ENCODE data around the gene B3GALNT2. TPM values are rescaled to one million over a fixed set of nuclear protein-coding genes. Genes with fewer than 3 reads are reported as not detected.
"Not testable (repeated sequence)": the region's sequence is repeated elsewhere in the genome, so short reads cannot be mapped to it uniquely, and the experiment has no call there.

B3GALNT2 gene
- total RNA-seq, 1 experiment from 2014 or later, result 13.7 TPM

- no peak for DNase-seq (ENCODE audit: low read depth)
- in situ Hi-C loops (cut with HindIII; ENCODE audit: low pct_unique_long_range_greater_than_20kb, low sequenced_read_pairs), result no loop called here
Measured at GRCh38 chr1:235510823-235511222, 6.6 kb upstream of the B3GALNT2 start.

DNA sequence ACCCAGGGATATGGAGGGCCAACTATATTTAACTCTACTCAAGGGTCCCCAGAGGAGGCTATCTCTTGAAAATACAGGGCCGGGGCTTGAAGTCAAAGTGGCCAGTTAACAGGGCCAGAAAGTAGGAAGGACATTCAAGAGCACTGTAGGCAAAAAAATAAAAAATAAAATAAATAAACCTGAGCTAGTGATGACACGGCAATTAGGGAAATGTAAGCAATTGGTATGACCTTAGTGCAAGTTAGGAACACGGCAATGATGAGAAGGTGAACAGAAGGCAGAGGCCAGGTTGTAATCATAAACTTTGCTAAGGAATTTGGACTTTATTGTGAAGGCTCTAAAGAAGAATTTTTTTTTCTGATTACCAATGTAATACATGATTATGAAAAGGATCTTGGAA, 3.4 kb upstream of the B3GALNT2 start:
- no peak for DNase-seq (ENCODE audit: low read depth)
- in situ Hi-C loops (cut with HindIII; ENCODE audit: low pct_unique_long_range_greater_than_20kb, low sequenced_read_pairs), result no loop called here

DNA sequence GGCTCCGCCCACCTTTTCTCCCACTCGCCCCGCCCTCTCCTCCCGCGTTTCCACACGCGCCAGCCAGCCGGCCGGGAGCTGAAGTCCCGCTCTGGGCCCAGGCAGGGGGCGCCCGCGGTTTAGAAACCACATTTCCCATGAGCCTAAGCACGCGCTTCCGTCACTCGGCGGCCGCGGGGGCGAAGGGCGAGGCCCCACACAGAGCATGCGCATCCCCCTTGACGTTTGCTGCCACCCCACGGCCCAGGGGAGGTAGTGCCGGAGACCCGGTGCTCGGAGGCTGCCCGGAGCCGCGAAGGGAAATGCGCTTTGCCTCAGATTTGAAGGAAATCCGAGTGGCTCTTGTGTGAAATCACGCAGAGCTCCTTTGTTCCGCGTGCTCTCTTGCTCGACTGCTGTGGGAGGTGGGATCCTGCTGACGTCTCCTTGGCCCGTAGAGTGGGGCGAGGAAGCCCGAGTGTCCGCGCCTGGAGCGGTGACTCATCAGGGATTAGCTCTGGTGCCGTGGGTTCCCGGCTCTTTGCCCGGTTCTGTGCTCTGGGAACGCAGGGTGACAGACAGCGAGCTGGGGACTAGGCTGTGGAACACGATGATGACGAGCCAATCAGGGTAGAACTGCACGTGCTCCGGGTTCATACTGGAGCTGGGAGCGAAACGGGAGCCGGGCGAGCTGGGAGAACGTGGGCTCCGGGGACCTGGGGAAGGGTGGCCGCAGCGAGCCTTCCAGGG, 406 bp upstream of the B3GALNT2 start:
- in situ Hi-C loops (cut with HindIII; ENCODE audit: low pct_unique_long_range_greater_than_20kb, low sequenced_read_pairs), result no loop called here
- DNase-seq (ENCODE audit: low read depth), result peak; percentile 99

GRCh38 chr1:235503403-235504121, 690 bp downstream of the B3GALNT2 start:
- in situ Hi-C loops (cut with HindIII; ENCODE audit: low pct_unique_long_range_greater_than_20kb, low sequenced_read_pairs), result no loop called here
- peak; percentile 58 for DNase-seq (ENCODE audit: low read depth)

DNA sequence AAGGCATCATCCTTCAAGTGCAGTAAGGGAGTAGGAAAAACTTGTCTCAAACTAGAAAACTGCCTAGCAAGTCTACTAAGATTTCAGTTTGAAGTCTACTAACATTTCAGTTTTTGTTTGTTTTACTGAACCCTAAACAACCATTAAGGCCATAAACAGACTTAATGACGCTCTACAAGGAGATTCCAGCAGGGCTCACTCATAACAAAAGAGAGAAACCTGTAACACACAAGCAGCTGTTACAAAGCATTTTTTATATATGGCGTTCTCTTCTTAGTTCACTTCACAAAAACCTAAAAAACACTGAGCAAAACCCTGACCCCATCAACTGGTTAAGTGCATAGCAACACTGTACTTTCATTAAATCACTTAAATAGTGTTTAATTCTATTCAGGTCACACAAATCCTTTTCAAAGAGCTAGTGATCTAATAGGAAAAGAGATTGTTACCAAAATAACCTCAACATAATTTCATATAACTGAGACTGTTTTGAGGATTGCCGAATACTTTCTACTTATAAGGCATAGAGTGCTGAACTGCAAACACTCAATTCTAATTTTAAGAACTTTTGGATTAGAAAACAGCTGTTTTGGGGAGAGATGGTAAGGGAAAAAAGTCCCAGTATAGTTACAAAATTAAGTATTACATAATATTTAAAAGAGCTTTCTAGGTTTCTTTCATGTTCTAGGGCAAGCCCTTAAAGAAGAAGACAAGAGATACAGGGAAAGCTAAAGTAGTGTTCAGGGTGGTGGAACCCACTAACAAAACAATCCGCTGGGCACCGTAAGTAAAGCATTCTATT, 1.4 kb downstream of the B3GALNT2 start:
- in situ Hi-C loops (cut with HindIII; ENCODE audit: low pct_unique_long_range_greater_than_20kb, low sequenced_read_pairs), result no loop called here
- DNase-seq (ENCODE audit: low read depth), result no peak

- no peak for DNase-seq (ENCODE audit: low read depth)
- in situ Hi-C loops (cut with HindIII; ENCODE audit: low pct_unique_long_range_greater_than_20kb, low sequenced_read_pairs), result no loop called here
Measured at GRCh38 chr1:235500971-235501540, 3.2 kb downstream of the B3GALNT2 start.

GRCh38 chr1:235495551-235495950, 8.7 kb downstream of the B3GALNT2 start:
- no peak for DNase-seq (ENCODE audit: low read depth)
- in situ Hi-C loops (cut with HindIII; ENCODE audit: low pct_unique_long_range_greater_than_20kb, low sequenced_read_pairs), result no loop called here

GRCh38 chr1:235495030-235495429, 9.2 kb downstream of the B3GALNT2 start:
- no peak for DNase-seq (ENCODE audit: low read depth)
- in situ Hi-C loops (cut with HindIII; ENCODE audit: low pct_unique_long_range_greater_than_20kb, low sequenced_read_pairs), result no loop called here

DNA sequence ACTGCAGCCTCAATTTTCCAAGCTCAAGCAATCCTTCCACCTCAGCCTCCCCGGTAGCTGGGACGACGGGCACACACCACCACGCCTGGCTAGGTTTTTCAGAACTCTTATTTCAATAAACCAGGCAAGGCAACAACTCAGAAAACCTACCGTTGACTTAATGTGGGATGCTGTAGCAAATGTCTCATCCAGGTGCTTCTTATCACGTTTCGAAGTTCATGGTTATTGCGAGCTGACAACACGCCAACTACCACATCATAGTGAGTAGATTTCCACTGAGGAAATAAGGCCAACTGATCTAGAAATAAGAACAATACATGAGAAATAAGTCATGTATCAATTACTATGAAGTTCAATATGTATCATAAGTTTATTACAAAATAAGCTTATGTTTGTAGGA, 9.7 kb downstream of the B3GALNT2 start:
- no peak for DNase-seq (ENCODE audit: low read depth)

GRCh38 chr1:235491644-235492043, 12.6 kb downstream of the B3GALNT2 start:
- DNase-seq (ENCODE audit: low read depth), result no peak
- in situ Hi-C loops (cut with HindIII; ENCODE audit: low pct_unique_long_range_greater_than_20kb, low sequenced_read_pairs), result no loop called here

More for the DNA sequence above, 9.7 kb downstream of the B3GALNT2 start:
- in situ Hi-C loops (cut with HindIII; ENCODE audit: low pct_unique_long_range_greater_than_20kb, low sequenced_read_pairs), result no loop called here

DNA sequence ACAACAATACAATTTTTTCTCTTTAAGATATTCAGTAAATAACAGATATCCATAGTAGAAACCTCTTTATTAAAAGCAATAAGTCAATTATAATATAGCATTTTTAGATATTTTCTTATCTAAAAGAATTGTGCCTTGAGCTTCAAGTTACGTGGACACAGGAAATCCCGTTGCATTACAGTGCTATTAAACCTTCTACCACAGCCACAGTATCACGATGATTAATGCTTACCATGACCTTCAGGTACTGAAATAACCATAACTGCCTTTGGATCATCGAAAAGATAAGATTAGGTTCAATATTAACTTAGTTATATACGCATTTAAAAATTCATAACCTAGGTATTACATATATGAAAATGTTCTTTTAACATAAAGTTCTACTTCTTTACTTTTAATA, 17.9 kb downstream of the B3GALNT2 start:
- DNase-seq (ENCODE audit: low read depth), result no peak

GRCh38 chr1:235485558-235485957, 18.7 kb downstream of the B3GALNT2 start:
- no peak for DNase-seq (ENCODE audit: low read depth)
- in situ Hi-C loops (cut with HindIII; ENCODE audit: low pct_unique_long_range_greater_than_20kb, low sequenced_read_pairs), result no loop called here

More for the DNA sequence above, 17.9 kb downstream of the B3GALNT2 start:
- in situ Hi-C loops (cut with HindIII; ENCODE audit: low pct_unique_long_range_greater_than_20kb, low sequenced_read_pairs), result no loop called here

- no peak for DNase-seq (ENCODE audit: low read depth)
- in situ Hi-C loops (cut with HindIII; ENCODE audit: low pct_unique_long_range_greater_than_20kb, low sequenced_read_pairs), result no loop called here
Measured at GRCh38 chr1:235483090-235483489, 21.2 kb downstream of the B3GALNT2 start.

GRCh38 chr1:235473806-235474205, 30.4 kb downstream of the B3GALNT2 start:
- in situ Hi-C loops (cut with HindIII; ENCODE audit: low pct_unique_long_range_greater_than_20kb, low sequenced_read_pairs), result no loop called here
- no peak for DNase-seq (ENCODE audit: low read depth)

GRCh38 chr1:235470741-235471439, 33.4 kb downstream of the B3GALNT2 start:
- in situ Hi-C loops (cut with HindIII; ENCODE audit: low pct_unique_long_range_greater_than_20kb, low sequenced_read_pairs), result no loop called here

DNA sequence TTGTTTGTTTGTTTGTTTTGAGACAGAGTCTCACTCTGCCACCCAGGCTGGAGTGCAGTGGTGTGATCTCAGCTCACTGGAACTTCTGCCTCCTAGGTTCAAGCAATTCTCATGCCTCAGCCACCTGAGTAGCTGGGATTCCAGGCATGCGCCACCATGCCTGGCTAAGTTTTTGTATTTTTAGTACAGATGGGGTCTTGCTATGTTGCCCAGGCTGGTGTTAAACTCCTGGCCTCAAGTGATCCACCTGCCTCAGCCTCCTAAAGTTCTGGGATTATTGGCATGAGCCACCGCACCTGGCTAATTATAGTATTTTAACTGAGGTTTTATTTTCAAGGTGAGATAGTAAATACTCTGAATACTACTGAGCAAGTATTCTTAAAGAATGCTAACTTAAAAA, 34.4 kb downstream of the B3GALNT2 start:
- DNase-seq (ENCODE audit: low read depth); in situ Hi-C loops (cut with HindIII; ENCODE audit: low pct_unique_long_range_greater_than_20kb, low sequenced_read_pairs): not testable (repeated sequence)

More at GRCh38 chr1:235470741-235471439, 33.4 kb downstream of the B3GALNT2 start:
- no peak for DNase-seq (ENCODE audit: low read depth)

GRCh38 chr1:235468970-235469369, 35.3 kb downstream of the B3GALNT2 start:
- in situ Hi-C loops (cut with HindIII; ENCODE audit: low pct_unique_long_range_greater_than_20kb, low sequenced_read_pairs), result no loop called here
- DNase-seq (ENCODE audit: low read depth), result peak; percentile 23

DNA sequence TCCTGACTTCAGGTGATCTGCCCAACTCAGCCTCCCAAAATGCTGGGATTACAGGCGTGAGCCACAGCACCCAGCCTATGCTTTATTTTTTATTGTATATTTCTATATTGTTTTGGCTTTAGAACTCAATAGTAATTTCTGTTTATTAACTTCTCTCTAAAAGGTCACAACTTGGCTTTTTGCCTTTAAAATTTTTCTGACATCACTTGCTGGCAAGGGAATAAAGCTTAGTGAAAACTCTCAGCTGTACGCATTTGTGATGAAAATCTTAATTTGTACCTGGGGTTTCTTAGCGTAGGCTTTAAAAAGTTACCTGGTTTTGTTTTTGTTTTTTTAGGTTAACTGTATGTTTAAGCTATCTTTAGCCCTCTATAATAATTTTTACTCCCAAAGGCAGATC, 36.2 kb downstream of the B3GALNT2 start:
- in situ Hi-C loops (cut with HindIII; ENCODE audit: low pct_unique_long_range_greater_than_20kb, low sequenced_read_pairs), result no loop called here
- DNase-seq (ENCODE audit: low read depth), result no peak

All from Caki2 (cell line).